Measurements from ENCODE around the gene HEXA. TPM values are rescaled to one million over a fixed set of nuclear protein-coding genes. Genes with fewer than 3 reads are reported as not detected.
A peak's percentile ranks its signal among the peaks of the same experiment; 100 is the strongest.

HEXA gene
- total RNA-seq, 4 donors from 2014 or later = 104 to 140 (median 111) TPM

GRCh38 chr15:72377331-72377730 lies 1.5 kb upstream of the HEXA start:
- intact Hi-C loops (cut with DNase I) = no loop called here
- 83 to 91% methylated on average over 1 of the region's 1 CpG for WGBS, 2 donors
- no peak overlapping the region for H3K4me3 ChIP-seq (replicated peaks in 1 of 3)
- H3K36me3 ChIP-seq = no peaks in the 10 kb centered on the region
- no peaks in the 10 kb centered on the region for H3K9me3 ChIP-seq
- DNase-seq = no peak
- TF ChIP-seq POLR2A (IDR thresholded peaks at IDR 0.05) (no peak), CTCF (IDR thresholded peaks at IDR 0.05) (no peak)
- no peaks in the 10 kb centered on the region for H3K27me3 ChIP-seq
- H3K27ac ChIP-seq = no peak overlapping the region
- peaks cover 9 to 33% of the 10 kb centered on the region in 2 donors for H3K4me1 ChIP-seq

GRCh38 chr15:72375501-72375845 lies 341 bp downstream of the HEXA start:
- 0% methylated on average over 2 of the region's 17 CpGs for WGBS, 2 donors
- TF ChIP-seq CTCF (IDR thresholded peaks at IDR 0.05) (no peak), POLR2A (IDR thresholded peaks at IDR 0.05) (no peak)
- Histone ChIP-seq H3K36me3 (no peaks in the 10 kb centered on the region), H3K27me3 (no peaks in the 10 kb centered on the region), H3K4me1 (peaks cover 10 to 33% of the 10 kb centered on the region in 2 donors), H3K9me3 (no peaks in the 10 kb centered on the region), H3K27ac (peak overlapping the region; percentile 85 to 92 (median 90)), H3K4me3 (replicated peaks in 1 of 3) (peak overlapping the region; percentile 3 to 73 (median 72))
- intact Hi-C loops (cut with DNase I) = no loop called here
- peak; percentile 75 to 77 for DNase-seq

DNA sequence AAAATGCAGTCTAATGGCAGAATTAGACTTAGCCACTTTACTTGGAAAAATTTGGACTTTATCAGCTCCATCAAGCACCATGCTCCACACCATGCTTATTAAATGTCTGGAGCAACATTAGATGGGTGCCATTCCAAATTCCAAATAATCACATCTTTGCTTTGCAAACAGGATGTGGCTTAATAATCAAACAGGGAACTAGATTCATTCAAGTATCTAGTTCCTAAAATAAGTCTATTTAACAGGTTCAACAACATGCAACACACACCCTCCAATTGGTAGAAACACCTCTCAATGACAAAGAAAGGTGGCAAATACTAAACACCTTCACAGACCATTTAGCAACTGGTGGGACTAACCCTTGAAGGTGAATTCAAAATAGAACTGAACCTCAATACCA lies 3.5 kb downstream of the HEXA start:
- Histone ChIP-seq H3K9me3 (no peaks in the 10 kb centered on the region), H3K36me3 (no peaks in the 10 kb centered on the region), H3K4me1 (peaks cover 31 to 55% of the 10 kb centered on the region in 2 donors), H3K4me3 (replicated peaks in 1 of 3) (no peak overlapping the region), H3K27me3 (no peaks in the 10 kb centered on the region), H3K27ac (no peak overlapping the region)
- TF ChIP-seq CTCF (IDR thresholded peaks at IDR 0.05) = no peak
- TF ChIP-seq POLR2A (IDR thresholded peaks at IDR 0.05) = no peak
- intact Hi-C loops (cut with DNase I) = no loop called here
- no peak for DNase-seq

DNA sequence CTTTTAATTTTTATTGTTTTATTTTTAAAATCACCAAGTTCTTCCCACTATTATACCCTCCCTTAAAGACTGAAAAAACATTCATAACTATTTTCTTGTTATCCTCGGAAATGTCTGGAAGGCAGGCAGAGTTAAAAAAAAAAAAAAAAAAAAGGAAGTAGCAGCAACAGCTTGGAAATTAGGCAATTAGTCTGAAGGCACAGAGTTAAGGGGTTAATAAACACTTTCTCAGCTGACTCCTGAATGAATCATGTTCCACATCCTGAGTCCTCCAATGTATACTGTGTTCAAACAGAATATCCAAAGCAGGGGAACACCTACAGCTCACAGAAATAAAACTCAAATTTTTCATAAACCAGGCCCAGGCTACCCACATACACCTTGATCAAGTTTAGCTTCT lies 5.8 kb downstream of the HEXA start:
- Histone ChIP-seq H3K4me1 (peaks cover 29 to 45% of the 10 kb centered on the region in 2 donors), H3K27ac (peak overlapping the region in 2 of 3 donors; percentile 34 to 64), H3K36me3 (no peaks in the 10 kb centered on the region), H3K9me3 (no peaks in the 10 kb centered on the region), H3K4me3 (replicated peaks in 1 of 3) (no peak overlapping the region), H3K27me3 (no peaks in the 10 kb centered on the region)
- DNase-seq = no peak
- 75 to 87% methylated on average over 1 of the region's 1 CpG for WGBS, 2 donors
- intact Hi-C loops (cut with DNase I) = no loop called here
- TF ChIP-seq CTCF (IDR thresholded peaks at IDR 0.05) = no peak
- no peak for TF ChIP-seq POLR2A (IDR thresholded peaks at IDR 0.05)

GRCh38 chr15:72368899-72369298 lies 6.9 kb downstream of the HEXA start:
- 24 to 31% methylated on average over 2 of the region's 2 CpGs for WGBS, 2 donors
- intact Hi-C loops (cut with DNase I) = no loop called here
- Histone ChIP-seq H3K4me3 (replicated peaks in 1 of 3) (no peak overlapping the region), H3K27ac (peak overlapping the region; percentile 34 to 64 (median 36)), H3K27me3 (no peaks in the 10 kb centered on the region), H3K36me3 (no peaks in the 10 kb centered on the region), H3K4me1 (peaks cover 25 to 35% of the 10 kb centered on the region in 2 donors), H3K9me3 (no peaks in the 10 kb centered on the region)
- peak; percentile 54 to 55 for DNase-seq
- no peak for TF ChIP-seq CTCF (IDR thresholded peaks at IDR 0.05)
- no peak for TF ChIP-seq POLR2A (IDR thresholded peaks at IDR 0.05)

All from thyroid gland (tissue), 4 donors.